GM12878 (cell line): ENCODE measurements around the gene SYNE4. TPM values are rescaled to one million over a fixed set of nuclear protein-coding genes. Genes with fewer than 3 reads are reported as not detected.

ENCODE experiments used
- CBFB ChIP-seq: IDR thresholded peaks from 2 replicates; pipeline ENCODE4 v1.6.1; 2016; ENCODE audit warnings: antibody characterized with exemption, low read depth
- GATAD2B ChIP-seq: fragments of 450-650 bp; conservative IDR thresholded peaks from 2 replicates; pipeline ENCODE4 v1.6.1; 2017; ENCODE audit warnings: low read depth, mild to moderate bottlenecking, moderate library complexity
- MTA2 ChIP-seq: fragments of 450-650 bp; IDR thresholded peaks from 2 replicates; pipeline ENCODE4 v1.6.1; 2016; ENCODE audit warnings: low read depth, mild to moderate bottlenecking, moderate library complexity
- MXI1 ChIP-seq: fragments of 150-350 bp; IDR thresholded peaks from 2 replicates; pipeline ENCODE4 v1.6.1; 2011; ENCODE audit warnings: low read depth, mild to moderate bottlenecking, inconsistent platforms, low read length, improper control_type of control experiment
- NBN ChIP-seq: fragments of 450-650 bp; IDR thresholded peaks from 2 replicates; pipeline ENCODE4 v1.6.1; 2016
- RFX5 ChIP-seq: IDR thresholded peaks from 2 replicates; pipeline ENCODE4 v1.6.1; 2011; ENCODE audit warnings: low read depth, low read length, improper control_type of control experiment
- SMARCA5 ChIP-seq: fragments of 450-650 bp; IDR thresholded peaks from 2 replicates; pipeline ENCODE4 v1.6.1; 2017; ENCODE audit warnings: mild to moderate bottlenecking
- YY1 ChIP-seq: IDR thresholded peaks from 2 replicates; pipeline ENCODE4 v1.6.1; 2011; ENCODE audit warnings: low read depth, mild to moderate bottlenecking, low read length
- polyA plus RNA-seq, 11 experiments: library from polyadenylated mRNA; depleted of rRNA in 4 of 11; unstranded in 6 of 11; stranded (reverse) in 5 of 11; fragments of >200 nt; fragmentation: Nextera tagmentation in 4 of 11; fragmentation: Illumina TruSeq in 1 of 11; extraction: Ambion mirVana in 4 of 11; extraction: Trizol in 1 of 11; gene quantifications; 1 replicate in 1 of 11; 2 replicates in 10 of 11; pipeline versions ENCODE4 v1.2.1 to v1.2.3, GENCODE V29; 2011 to 2016; ENCODE audit warnings: inconsistent platforms in 2 of 11, missing spikeins in 2 of 11, low read depth in 1 of 11
- total RNA-seq, 4 experiments: library from RNA; depleted of rRNA in 3 of 4; stranded (reverse); fragments of >200 nt in 3 of 4; fragmentation: Illumina TruSeq in 1 of 4; extraction: Trizol in 1 of 4; gene quantifications; 2 replicates each; pipeline versions ENCODE4 v1.2.1 to v1.2.3, GENCODE V29; 2013 to 2021
- TF ChIP-seq, protein P1 (sequence below): fragments of 450-650 bp; IDR thresholded peaks from 2 replicates; pipeline ENCODE4 v1.6.1; 2017; ENCODE audit warnings: mild to moderate bottlenecking, moderate library complexity
- TF ChIP-seq, protein P2 (sequence below): fragments of 450-650 bp; formaldehyde crosslinking; IDR thresholded peaks from 2 replicates; pipeline ENCODE4 v1.4.0; 2020; ENCODE audit warnings: mild to moderate bottlenecking, moderate library complexity
- TF ChIP-seq, protein P3 (sequence below): IDR thresholded peaks from 2 replicates; pipeline ENCODE4 v1.6.1; 2012; ENCODE audit warnings: low read depth, low read length, improper control_type of control experiment
- TF ChIP-seq, protein P4 (sequence below): fragments of 450-650 bp; conservative IDR thresholded peaks from 2 replicates; pipeline ENCODE4 v1.6.1; 2017; ENCODE audit warnings: mild to moderate bottlenecking, moderate library complexity
- TF ChIP-seq, protein P5 (sequence below): fragments of 150-350 bp; IDR thresholded peaks from 2 replicates; pipeline ENCODE4 v1.6.1; 2014; ENCODE audit warnings: mild to moderate bottlenecking, low read depth, low read length
- TF ChIP-seq, protein P6 (sequence below): fragments of 450-650 bp; IDR thresholded peaks from 2 replicates; pipeline ENCODE4 v1.6.1; 2014; ENCODE audit warnings: mild to moderate bottlenecking

SYNE4 gene
- total and polyA plus RNA-seq, 10 of the 15 experiments (the other 5 are each of a cell fraction or from before 2014, with no cell fraction given): 0.35 to 1.2 (median 0.71) TPM

DNA sequence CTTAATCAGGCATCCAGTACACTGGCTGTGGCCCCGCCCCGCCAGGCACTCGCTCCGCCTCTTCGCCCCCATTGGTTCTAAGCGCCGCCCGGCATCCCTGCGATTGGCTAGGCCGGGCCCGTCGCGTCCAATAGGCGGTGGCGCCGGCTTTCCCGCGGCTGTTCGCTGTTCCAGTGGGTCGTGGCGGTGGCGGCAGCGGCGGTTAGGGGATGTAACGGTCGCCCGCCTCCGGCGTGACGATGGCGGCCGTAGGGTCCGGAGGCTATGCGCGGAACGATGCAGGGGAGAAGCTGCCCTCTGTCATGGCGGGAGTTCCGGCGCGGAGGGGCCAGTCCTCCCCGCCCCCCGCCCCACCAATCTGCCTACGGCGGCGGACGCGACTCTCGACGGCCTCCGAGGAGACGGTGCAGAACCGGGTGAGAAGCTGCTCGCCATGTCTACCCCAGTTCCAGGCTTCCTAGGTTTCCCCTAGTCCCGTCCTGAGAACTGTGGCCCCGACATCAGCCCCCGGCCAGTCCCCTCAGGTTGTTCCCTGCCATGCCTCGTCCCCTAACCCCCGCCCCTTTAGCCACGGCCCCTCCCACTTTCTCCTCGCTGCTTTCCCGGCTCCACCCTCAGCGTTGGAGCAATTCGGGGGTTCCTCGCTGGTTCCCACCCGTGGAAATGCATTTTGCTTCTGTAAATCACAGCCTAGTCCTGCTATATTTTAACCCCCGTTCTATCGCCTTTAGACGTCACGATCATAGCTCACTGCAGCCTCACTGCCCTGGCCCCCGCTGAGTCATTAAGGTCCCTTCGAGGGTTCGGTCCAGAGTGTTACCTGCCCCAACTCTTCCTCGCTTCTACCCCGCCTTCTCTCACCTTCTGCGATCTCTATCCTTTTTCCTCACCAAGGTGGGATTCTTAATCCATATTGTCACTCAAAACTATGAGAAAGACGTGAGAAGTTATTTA, 46.4 kb upstream of the SYNE4 start, which contains the start of gene WDR62 (continued):
- TF ChIP-seq, protein P1, sequence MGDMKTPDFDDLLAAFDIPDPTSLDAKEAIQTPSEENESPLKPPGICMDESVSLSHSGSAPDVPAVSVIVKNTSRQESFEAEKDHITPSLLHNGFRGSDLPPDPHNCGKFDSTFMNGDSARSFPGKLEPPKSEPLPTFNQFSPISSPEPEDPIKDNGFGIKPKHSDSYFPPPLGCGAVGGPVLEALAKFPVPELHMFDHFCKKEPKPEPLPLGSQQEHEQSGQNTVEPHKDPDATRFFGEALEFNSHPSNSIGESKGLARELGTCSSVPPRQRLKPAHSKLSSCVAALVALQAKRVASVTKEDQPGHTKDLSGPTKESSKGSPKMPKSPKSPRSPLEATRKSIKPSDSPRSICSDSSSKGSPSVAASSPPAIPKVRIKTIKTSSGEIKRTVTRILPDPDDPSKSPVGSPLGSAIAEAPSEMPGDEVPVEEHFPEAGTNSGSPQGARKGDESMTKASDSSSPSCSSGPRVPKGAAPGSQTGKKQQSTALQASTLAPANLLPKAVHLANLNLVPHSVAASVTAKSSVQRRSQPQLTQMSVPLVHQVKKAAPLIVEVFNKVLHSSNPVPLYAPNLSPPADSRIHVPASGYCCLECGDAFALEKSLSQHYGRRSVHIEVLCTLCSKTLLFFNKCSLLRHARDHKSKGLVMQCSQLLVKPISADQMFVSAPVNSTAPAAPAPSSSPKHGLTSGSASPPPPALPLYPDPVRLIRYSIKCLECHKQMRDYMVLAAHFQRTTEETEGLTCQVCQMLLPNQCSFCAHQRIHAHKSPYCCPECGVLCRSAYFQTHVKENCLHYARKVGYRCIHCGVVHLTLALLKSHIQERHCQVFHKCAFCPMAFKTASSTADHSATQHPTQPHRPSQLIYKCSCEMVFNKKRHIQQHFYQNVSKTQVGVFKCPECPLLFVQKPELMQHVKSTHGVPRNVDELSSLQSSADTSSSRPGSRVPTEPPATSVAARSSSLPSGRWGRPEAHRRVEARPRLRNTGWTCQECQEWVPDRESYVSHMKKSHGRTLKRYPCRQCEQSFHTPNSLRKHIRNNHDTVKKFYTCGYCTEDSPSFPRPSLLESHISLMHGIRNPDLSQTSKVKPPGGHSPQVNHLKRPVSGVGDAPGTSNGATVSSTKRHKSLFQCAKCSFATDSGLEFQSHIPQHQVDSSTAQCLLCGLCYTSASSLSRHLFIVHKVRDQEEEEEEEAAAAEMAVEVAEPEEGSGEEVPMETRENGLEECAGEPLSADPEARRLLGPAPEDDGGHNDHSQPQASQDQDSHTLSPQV: no peak
- TF ChIP-seq MXI1 (peak; percentile 97), CBFB (0 out of 2 replicates have a peak, but pooled peaks have one; percentile 46), YY1 (peak; percentile 75), GATAD2B (peak; percentile 39; the same call in 1 of the 2 replicates), RFX5 (peak; percentile 69; the same call in 1 of the 2 replicates), MTA2 (no peak), NBN (0 out of 2 replicates have a peak, but pooled peaks have one; percentile 9), SMARCA5 (no peak)
- TF ChIP-seq, protein P2, sequence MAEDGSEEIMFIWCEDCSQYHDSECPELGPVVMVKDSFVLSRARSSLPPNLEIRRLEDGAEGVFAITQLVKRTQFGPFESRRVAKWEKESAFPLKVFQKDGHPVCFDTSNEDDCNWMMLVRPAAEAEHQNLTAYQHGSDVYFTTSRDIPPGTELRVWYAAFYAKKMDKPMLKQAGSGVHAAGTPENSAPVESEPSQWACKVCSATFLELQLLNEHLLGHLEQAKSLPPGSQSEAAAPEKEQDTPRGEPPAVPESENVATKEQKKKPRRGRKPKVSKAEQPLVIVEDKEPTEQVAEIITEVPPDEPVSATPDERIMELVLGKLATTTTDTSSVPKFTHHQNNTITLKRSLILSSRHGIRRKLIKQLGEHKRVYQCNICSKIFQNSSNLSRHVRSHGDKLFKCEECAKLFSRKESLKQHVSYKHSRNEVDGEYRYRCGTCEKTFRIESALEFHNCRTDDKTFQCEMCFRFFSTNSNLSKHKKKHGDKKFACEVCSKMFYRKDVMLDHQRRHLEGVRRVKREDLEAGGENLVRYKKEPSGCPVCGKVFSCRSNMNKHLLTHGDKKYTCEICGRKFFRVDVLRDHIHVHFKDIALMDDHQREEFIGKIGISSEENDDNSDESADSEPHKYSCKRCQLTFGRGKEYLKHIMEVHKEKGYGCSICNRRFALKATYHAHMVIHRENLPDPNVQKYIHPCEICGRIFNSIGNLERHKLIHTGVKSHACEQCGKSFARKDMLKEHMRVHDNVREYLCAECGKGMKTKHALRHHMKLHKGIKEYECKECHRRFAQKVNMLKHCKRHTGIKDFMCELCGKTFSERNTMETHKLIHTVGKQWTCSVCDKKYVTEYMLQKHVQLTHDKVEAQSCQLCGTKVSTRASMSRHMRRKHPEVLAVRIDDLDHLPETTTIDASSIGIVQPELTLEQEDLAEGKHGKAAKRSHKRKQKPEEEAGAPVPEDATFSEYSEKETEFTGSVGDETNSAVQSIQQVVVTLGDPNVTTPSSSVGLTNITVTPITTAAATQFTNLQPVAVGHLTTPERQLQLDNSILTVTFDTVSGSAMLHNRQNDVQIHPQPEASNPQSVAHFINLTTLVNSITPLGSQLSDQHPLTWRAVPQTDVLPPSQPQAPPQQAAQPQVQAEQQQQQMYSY (CRISPR knock-in tag): no peak
- TF ChIP-seq, protein P3, sequence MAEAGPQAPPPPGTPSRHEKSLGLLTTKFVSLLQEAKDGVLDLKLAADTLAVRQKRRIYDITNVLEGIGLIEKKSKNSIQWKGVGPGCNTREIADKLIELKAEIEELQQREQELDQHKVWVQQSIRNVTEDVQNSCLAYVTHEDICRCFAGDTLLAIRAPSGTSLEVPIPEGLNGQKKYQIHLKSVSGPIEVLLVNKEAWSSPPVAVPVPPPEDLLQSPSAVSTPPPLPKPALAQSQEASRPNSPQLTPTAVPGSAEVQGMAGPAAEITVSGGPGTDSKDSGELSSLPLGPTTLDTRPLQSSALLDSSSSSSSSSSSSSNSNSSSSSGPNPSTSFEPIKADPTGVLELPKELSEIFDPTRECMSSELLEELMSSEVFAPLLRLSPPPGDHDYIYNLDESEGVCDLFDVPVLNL: peak; percentile 95
- TF ChIP-seq, protein P4, sequence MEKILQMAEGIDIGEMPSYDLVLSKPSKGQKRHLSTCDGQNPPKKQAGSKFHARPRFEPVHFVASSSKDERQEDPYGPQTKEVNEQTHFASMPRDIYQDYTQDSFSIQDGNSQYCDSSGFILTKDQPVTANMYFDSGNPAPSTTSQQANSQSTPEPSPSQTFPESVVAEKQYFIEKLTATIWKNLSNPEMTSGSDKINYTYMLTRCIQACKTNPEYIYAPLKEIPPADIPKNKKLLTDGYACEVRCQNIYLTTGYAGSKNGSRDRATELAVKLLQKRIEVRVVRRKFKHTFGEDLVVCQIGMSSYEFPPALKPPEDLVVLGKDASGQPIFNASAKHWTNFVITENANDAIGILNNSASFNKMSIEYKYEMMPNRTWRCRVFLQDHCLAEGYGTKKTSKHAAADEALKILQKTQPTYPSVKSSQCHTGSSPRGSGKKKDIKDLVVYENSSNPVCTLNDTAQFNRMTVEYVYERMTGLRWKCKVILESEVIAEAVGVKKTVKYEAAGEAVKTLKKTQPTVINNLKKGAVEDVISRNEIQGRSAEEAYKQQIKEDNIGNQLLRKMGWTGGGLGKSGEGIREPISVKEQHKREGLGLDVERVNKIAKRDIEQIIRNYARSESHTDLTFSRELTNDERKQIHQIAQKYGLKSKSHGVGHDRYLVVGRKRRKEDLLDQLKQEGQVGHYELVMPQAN: peak; percentile 100
- TF ChIP-seq, protein P5, sequence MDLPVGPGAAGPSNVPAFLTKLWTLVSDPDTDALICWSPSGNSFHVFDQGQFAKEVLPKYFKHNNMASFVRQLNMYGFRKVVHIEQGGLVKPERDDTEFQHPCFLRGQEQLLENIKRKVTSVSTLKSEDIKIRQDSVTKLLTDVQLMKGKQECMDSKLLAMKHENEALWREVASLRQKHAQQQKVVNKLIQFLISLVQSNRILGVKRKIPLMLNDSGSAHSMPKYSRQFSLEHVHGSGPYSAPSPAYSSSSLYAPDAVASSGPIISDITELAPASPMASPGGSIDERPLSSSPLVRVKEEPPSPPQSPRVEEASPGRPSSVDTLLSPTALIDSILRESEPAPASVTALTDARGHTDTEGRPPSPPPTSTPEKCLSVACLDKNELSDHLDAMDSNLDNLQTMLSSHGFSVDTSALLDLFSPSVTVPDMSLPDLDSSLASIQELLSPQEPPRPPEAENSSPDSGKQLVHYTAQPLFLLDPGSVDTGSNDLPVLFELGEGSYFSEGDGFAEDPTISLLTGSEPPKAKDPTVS: no peak
- TF ChIP-seq, protein P6, sequence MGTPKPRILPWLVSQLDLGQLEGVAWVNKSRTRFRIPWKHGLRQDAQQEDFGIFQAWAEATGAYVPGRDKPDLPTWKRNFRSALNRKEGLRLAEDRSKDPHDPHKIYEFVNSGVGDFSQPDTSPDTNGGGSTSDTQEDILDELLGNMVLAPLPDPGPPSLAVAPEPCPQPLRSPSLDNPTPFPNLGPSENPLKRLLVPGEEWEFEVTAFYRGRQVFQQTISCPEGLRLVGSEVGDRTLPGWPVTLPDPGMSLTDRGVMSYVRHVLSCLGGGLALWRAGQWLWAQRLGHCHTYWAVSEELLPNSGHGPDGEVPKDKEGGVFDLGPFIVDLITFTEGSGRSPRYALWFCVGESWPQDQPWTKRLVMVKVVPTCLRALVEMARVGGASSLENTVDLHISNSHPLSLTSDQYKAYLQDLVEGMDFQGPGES: peak; percentile 70; the same call in 1 of the 2 replicates
